ENCODE measurements around the gene YPEL2.

Gene YPEL2

DNA sequence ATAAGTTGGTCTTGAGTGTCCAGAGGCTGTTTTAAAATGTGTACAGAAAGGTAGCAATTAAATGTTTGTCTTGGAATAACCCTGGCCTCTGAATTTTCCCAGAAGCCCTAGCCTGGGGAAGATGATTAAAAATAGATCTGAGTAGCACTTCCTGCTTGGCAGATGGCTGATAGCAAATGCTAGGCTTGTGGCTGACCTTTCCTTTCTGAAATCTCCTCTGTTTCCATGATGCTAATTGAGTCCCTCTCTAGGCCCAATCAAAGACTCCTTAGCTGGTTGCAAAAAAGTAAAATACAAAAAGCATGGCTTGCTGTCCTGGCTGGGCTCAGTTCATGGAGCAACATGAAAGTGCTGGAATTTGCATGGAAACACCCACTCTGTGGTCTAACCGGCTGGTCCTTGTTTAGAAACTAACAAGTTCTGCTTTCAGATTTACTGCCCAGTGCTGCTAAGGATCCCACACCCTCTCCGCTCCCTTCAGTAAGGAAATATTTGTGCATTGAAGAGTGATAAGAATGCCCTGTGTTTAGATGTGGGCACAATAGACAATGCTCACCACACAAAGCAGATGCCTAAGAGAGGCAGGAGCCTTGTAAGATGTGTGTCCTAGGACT is 40.8 kb downstream of the YPEL2 start:
- peak overlapping the region; percentile 77 to 97 (median 90) for H3K4me2 ChIP-seq

DNA sequence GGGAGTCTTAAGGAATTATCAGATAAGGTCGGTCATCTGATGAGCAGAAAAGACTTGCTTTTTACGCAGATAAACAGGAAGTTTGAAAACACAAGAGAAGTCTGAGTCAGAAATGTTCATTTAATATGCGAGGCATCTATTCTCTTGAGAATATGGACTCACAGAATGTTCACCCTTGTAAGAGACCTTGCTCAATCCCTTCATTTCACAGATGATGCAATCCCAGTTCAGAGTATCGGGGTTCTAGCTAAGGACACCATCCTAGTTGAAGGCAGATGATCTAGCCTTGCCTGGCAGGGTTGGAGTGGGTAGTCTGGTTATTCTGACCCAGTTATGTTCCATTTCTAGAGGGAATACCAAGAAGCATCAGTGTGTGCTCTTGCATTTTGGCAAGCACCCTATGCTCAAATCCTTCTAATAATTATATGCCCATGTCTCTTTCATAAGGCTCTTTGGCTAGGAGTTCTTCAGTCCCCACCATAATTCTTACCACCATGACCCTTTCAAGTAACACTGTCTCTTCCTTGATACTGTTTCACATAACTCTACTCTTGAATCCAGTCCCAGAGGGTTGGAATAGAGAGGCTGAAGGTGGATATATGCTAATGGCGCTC is 42.5 kb downstream of the YPEL2 start:
- peak overlapping the region; percentile 70 to 95 (median 83) for H3K27ac ChIP-seq

More for the DNA sequence above, 40.8 kb downstream of the YPEL2 start:
- TF ChIP-seq Cebpa-rat (IDR thresholded peaks at IDR 0.05) = no peak
- Histone ChIP-seq H3K9me3 (replicated peaks in 1 of 11) (no peaks in the 10 kb centered on the region), H3K27me3 (no peaks in the 10 kb centered on the region), H4K20me1 (peaks cover 0 to 1% (median 0%) of the 10 kb centered on the region in 11 experiments; a peak in 1 of 22 replicates), H3K4me1 (peaks cover 47 to 100% (median 68%) of the 10 kb centered on the region in 10 experiments), H3K36me3 (peaks cover 0 to 8% (median 1%) of the 10 kb centered on the region in 11 experiments; a peak in 6 of 22 replicates), H3K9ac (peak overlapping the region; percentile 36 to 84 (median 71)), H3K4me3 (peak overlapping the region in 9 of 10 experiments; percentile 21 to 54 (median 37); a peak in 13 of 20 replicates), H3K27ac (peak overlapping the region; percentile 70 to 95 (median 83))

DNA sequence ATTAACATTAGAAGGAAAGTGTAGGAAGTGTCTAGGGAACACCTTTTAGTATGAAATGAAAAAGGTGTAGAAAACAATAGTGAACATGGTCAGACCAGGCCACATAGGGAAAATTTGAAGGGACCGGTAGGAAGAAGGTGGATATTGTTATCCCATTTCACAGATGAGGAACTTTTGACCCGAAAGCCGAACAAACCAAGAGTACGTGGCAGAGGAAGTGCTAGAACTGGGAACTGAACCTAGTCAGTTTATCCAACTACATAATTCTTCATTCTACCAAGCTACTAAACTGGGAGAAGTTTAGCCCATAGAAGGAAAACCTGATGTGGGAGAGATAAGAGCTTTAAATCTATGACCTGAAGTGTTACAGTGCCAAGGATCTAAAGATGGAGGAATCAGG is 43.2 kb downstream of the YPEL2 start:
- H4K20me1 ChIP-seq = peaks cover 0 to 10% (median 0%) of the 10 kb centered on the region in 11 experiments; a peak in 3 of 22 replicates
- H3K27me3 ChIP-seq = no peaks in the 10 kb centered on the region
- H3K4me3 ChIP-seq = no peak overlapping the region
- H3K4me2 ChIP-seq = peak overlapping the region; percentile 77 to 97 (median 90); a peak in 20 of 22 replicates
- no peak for TF ChIP-seq Cebpa-rat (IDR thresholded peaks at IDR 0.05)
- H3K9ac ChIP-seq = peak overlapping the region in 7 of 11 experiments; percentile 47 to 84 (median 72); a peak in 10 of 22 replicates
- H3K4me1 ChIP-seq = peaks cover 42 to 90% (median 65%) of the 10 kb centered on the region in 10 experiments
- no peaks in the 10 kb centered on the region for H3K9me3 ChIP-seq (replicated peaks in 1 of 11)
- peak overlapping the region; percentile 70 to 95 (median 83) for H3K27ac ChIP-seq
- H3K36me3 ChIP-seq = peaks cover 0 to 21% (median 0%) of the 10 kb centered on the region in 11 experiments; a peak in 6 of 22 replicates

More for the DNA sequence above, 42.5 kb downstream of the YPEL2 start:
- Histone ChIP-seq H3K36me3 (peaks cover 0 to 20% (median 2%) of the 10 kb centered on the region in 11 experiments; a peak in 6 of 22 replicates), H3K9ac (peak overlapping the region; percentile 32 to 84 (median 71); a peak in 19 of 22 replicates), H3K27me3 (no peaks in the 10 kb centered on the region), H3K4me3 (peak overlapping the region in 2 of 10 experiments; percentile 15 to 30; a peak in 3 of 20 replicates), H3K4me1 (peaks cover 42 to 96% (median 65%) of the 10 kb centered on the region in 10 experiments), H3K4me2 (peak overlapping the region; percentile 77 to 97 (median 90)), H3K9me3 (replicated peaks in 1 of 11) (no peaks in the 10 kb centered on the region), H4K20me1 (peaks cover 0 to 5% (median 0%) of the 10 kb centered on the region in 11 experiments; a peak in 3 of 22 replicates)
- peak; percentile 47 to 93 (median 78); a peak in 17 of 22 replicates for TF ChIP-seq Cebpa-rat (IDR thresholded peaks at IDR 0.05)

DNA sequence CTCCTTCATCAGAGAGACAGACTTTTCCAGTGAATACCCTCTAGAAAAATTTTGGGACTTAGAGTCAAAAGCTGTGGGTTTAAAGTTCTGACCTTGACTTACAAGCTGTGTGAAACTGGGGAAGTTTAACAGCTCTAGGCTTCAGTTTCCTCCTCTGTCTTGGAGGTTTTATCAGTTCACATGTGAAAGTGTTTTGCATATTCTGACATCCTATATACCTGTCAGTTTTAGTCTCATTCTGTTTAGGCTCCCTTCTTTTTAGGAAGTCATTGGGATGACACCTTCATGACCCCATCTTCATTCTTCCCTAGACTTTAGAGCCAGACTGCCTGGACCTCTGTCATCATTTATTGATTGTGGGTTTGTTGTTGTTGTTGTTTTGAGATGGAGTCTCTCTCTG is 44.4 kb downstream of the YPEL2 start:
- no peaks in the 10 kb centered on the region for H3K9me3 ChIP-seq (replicated peaks in 1 of 11)
- no peak overlapping the region for H3K4me3 ChIP-seq
- peak overlapping the region in 2 of 11 experiments; percentile 4 to 5; a peak in 1 of 22 replicates for H3K9ac ChIP-seq
- H3K36me3 ChIP-seq = peaks cover 0 to 31% (median 0%) of the 10 kb centered on the region in 11 experiments; a peak in 7 of 22 replicates
- peak overlapping the region in 5 of 11 experiments; percentile 89 to 97 (median 90); a peak in 10 of 22 replicates for H3K4me2 ChIP-seq
- H3K4me1 ChIP-seq = peaks cover 35 to 83% (median 54%) of the 10 kb centered on the region in 10 experiments
- H4K20me1 ChIP-seq = peaks cover 0 to 15% (median 0%) of the 10 kb centered on the region in 11 experiments; a peak in 3 of 22 replicates
- peak overlapping the region in 4 of 11 experiments; percentile 29 to 95 (median 93); a peak in 7 of 22 replicates for H3K27ac ChIP-seq
- TF ChIP-seq Cebpa-rat (IDR thresholded peaks at IDR 0.05) = no peak
- no peaks in the 10 kb centered on the region for H3K27me3 ChIP-seq

DNA sequence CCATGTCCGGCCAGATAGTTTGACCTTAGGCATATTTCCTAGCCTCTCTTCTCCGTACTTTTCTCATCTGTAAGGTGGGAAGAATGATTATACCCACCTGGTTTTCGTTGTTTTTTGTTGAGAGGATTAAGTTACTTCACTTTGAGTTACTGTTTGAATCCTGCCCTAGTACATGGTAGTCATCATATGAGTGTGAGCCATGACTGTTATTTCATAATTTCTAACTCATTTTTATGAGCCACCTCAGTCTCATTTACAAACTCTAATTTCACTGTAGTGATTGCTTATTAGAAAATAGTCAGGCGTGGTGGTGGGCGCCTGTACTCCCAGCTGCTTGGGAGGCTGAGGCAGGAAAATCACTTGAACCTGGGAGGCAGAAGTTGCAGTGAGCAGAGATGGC is 45.1 kb downstream of the YPEL2 start:
- H3K4me1 ChIP-seq = peaks cover 32 to 83% (median 53%) of the 10 kb centered on the region in 10 experiments
- peaks cover 0 to 38% (median 0%) of the 10 kb centered on the region in 11 experiments; a peak in 7 of 22 replicates for H3K36me3 ChIP-seq
- no peak for TF ChIP-seq Cebpa-rat (IDR thresholded peaks at IDR 0.05)
- no peaks in the 10 kb centered on the region for H3K9me3 ChIP-seq (replicated peaks in 1 of 11)
- H3K4me2 ChIP-seq = peak overlapping the region in 4 of 11 experiments; percentile 89 to 97 (median 90); a peak in 7 of 22 replicates
- no peak overlapping the region for H3K9ac ChIP-seq
- peaks cover 0 to 21% (median 0%) of the 10 kb centered on the region in 11 experiments; a peak in 4 of 22 replicates for H4K20me1 ChIP-seq
- no peak overlapping the region for H3K4me3 ChIP-seq
- H3K27ac ChIP-seq = peak overlapping the region in 1 of 11 experiments; percentile 93; a peak in 1 of 22 replicates
- H3K27me3 ChIP-seq = no peaks in the 10 kb centered on the region

DNA sequence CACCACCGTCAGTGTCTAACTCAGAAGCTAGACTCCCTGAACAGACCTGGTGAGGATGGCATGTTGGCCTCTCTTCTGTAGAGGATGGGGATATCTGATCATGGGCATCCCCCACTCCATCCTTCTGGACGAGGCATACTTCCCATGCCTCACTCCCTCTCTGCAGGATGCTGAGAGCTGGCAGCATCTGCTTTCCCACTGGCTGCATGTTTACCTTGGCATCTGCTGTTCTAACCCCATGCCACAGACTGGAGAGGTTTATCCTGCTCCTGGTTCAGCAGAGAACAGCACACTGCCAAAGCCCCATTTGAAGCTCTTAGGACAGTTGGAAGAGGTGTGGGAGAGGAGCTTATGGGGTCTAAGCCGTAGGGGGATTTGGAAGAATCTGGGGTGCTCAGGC is 46.0 kb downstream of the YPEL2 start:
- Histone ChIP-seq H4K20me1 (peaks cover 0 to 28% (median 0%) of the 10 kb centered on the region in 11 experiments; a peak in 4 of 22 replicates), H3K4me1 (peaks cover 24 to 84% (median 46%) of the 10 kb centered on the region in 10 experiments), H3K9me3 (replicated peaks in 1 of 11) (no peaks in the 10 kb centered on the region), H3K27ac (no peak overlapping the region), H3K4me3 (no peak overlapping the region), H3K4me2 (no peak overlapping the region), H3K9ac (no peak overlapping the region), H3K27me3 (no peaks in the 10 kb centered on the region), H3K36me3 (peaks cover 0 to 47% (median 3%) of the 10 kb centered on the region in 11 experiments; a peak in 9 of 22 replicates)
- no peak for TF ChIP-seq Cebpa-rat (IDR thresholded peaks at IDR 0.05)

DNA sequence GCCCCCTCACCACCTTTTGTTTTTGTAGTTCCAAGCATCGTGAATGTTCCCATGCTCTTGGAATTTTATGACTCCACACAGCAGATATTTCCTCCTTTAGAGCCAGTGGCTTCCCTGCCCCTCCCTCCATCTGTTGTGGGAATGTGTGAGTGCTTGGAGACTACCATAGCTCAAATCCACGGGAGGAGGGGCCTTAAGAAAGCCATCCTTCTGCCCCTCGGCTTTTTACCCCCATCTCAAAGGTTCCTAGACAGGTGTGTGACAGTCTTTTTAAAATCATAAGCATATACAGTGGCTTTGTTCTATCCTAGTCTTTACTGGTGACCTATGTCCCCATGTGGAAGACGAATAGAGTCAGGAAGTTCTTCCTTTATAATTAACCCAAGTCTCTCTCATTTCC is 47.2 kb downstream of the YPEL2 start:
- Histone ChIP-seq H3K9me3 (replicated peaks in 1 of 11) (no peaks in the 10 kb centered on the region), H3K9ac (no peak overlapping the region), H3K4me1 (peaks cover 11 to 72% (median 34%) of the 10 kb centered on the region in 10 experiments), H3K4me3 (no peak overlapping the region), H3K36me3 (peaks cover 0 to 47% (median 3%) of the 10 kb centered on the region in 11 experiments; a peak in 9 of 22 replicates), H4K20me1 (peaks cover 0 to 31% (median 0%) of the 10 kb centered on the region in 11 experiments; a peak in 4 of 22 replicates), H3K27me3 (no peaks in the 10 kb centered on the region), H3K4me2 (peak overlapping the region in 1 of 11 experiments; percentile 7; a peak in 1 of 22 replicates), H3K27ac (no peak overlapping the region)
- TF ChIP-seq Cebpa-rat (IDR thresholded peaks at IDR 0.05) = no peak

DNA sequence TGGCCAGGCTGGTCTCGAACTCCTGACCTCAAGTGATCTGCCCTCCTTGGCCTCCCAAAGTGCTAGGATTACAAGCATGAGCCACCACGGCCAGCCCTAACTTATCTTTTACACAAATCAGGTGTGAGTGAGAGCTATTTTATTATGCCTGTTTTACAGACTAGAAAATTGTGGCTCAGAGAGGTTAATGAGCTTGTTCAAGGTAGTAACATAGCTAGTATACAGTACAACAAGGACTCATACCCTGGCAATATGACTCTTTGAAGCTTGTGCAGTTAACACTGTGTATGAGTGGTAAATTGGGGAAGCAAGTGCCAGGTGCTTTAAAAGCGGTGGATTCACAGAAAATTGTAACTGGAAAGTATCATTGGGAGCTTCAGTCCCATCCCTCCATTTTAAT is 49.0 kb downstream of the YPEL2 start:
- H3K27ac ChIP-seq = no peak overlapping the region
- peak overlapping the region in 3 of 11 experiments; percentile 18 to 69 (median 37); a peak in 4 of 22 replicates for H3K4me2 ChIP-seq
- peaks cover 0 to 48% (median 0%) of the 10 kb centered on the region in 11 experiments; a peak in 5 of 22 replicates for H4K20me1 ChIP-seq

More for the DNA sequence above, 49.0 kb downstream of the YPEL2 start:
- no peaks in the 10 kb centered on the region for H3K27me3 ChIP-seq
- peaks cover 0 to 54% (median 17%) of the 10 kb centered on the region in 10 experiments; a peak in 13 of 20 replicates for H3K4me1 ChIP-seq
- no peak overlapping the region for H3K4me3 ChIP-seq
- no peaks in the 10 kb centered on the region for H3K9me3 ChIP-seq (replicated peaks in 1 of 11)
- no peak for TF ChIP-seq Cebpa-rat (IDR thresholded peaks at IDR 0.05)
- H3K36me3 ChIP-seq = peaks cover 0 to 61% (median 3%) of the 10 kb centered on the region in 11 experiments; a peak in 9 of 22 replicates
- H3K9ac ChIP-seq = no peak overlapping the region
